Transverse colon (tissue), 4 donors: Measurements from ENCODE around the gene TJP1. TPM values are rescaled to one million over a fixed set of nuclear protein-coding genes. Genes with fewer than 3 reads are reported as not detected.
"Not testable (repeated sequence)": the region's sequence is repeated elsewhere in the genome, so short reads cannot be mapped to it uniquely, and the experiment has no call there.

Source experiments
- DNase-seq: peaks from one replicate; pipeline ENCODE4 v3.0.0-alpha.2; 2019
- H3K27ac ChIP-seq, 4 donors: fragments of 200-600 bp; sonication (generic); 2 replicates each; pipeline ENCODE4 v1.5.1; 2016 to 2018; ENCODE audit warnings: inconsistent platforms in 4 of 4
- H3K27me3 ChIP-seq: fragments of 200-600 bp; sonication (generic); 2 replicates; pipeline ENCODE4 v1.5.1; 2017; ENCODE audit warnings: inconsistent platforms
- H3K36me3 ChIP-seq, 4 donors: fragments of 200-600 bp; sonication (generic); 2 replicates each; pipeline ENCODE4 v1.5.1; 2017 to 2019; ENCODE audit warnings: inconsistent platforms in 4 of 4
- H3K4me1 ChIP-seq, 4 donors: fragments of 200-600 bp; sonication (generic); 2 replicates each; pipeline ENCODE4 v1.5.1; 2017 to 2020; ENCODE audit warnings: inconsistent platforms in 4 of 4
- H3K4me3 ChIP-seq, 4 donors: fragments of 200-600 bp; sonication (generic); 1 replicate in 1 of 4; 2 replicates in 3 of 4; pipeline versions ENCODE4 v1.5.1 to v1.6.1; 2017 to 2019; ENCODE audit warnings: inconsistent platforms in 4 of 4
- H3K9me3 ChIP-seq, 2 donors: fragments of 200-600 bp; sonication (generic); 2 replicates each; pipeline ENCODE4 v1.5.1; 2017 to 2019; ENCODE audit warnings: inconsistent platforms in 2 of 2
- EP300 ChIP-seq: sonication (generic); formaldehyde crosslinking; IDR thresholded peaks from one replicate; pipeline ENCODE4 v1.6.1; 2017; ENCODE audit warnings: antibody characterized with exemption, low read depth
- POLR2A ChIP-seq: fragments of 450-650 bp; IDR thresholded peaks from one replicate; pipeline ENCODE4 v1.6.1; 2016; ENCODE audit warnings: antibody characterized with exemption, mild to moderate bottlenecking, moderate library complexity
- POLR2AphosphoS5 ChIP-seq, 3 donors: sonication (generic); formaldehyde crosslinking; IDR thresholded peaks; one replicate each; pipeline ENCODE4 v1.6.1; 2016; ENCODE audit warnings: antibody characterized with exemption in 3 of 3
- WGBS, 2 donors: methylation state at CpG; one replicate each; pipeline ENCODE4 v1.1.5; 2018; ENCODE audit warnings: low coverage in 1 of 2; 5-methylcytosine and 5-hydroxymethylcytosine counted together
- in situ Hi-C, 4 donors: fragments of 200-750 bp; cut with MboI; loops; one replicate each; pipeline versions ENCODE4 v1.15.0 to v1.15.1; 2017; ENCODE audit warnings: low sequenced_read_pairs in 3 of 4, low pct_ligation_motif_present in 1 of 4, low pct_unique_long_range_greater_than_20kb in 1 of 4
- intact Hi-C: fragments of 100-400 bp; cut with DNase I; formaldehyde crosslinking; loops from one replicate; pipeline ENCODE4 v1.15.1; 2023; ENCODE audit warnings: low total_unique reads
- total RNA-seq, 4 donors: library from RNA; depleted of rRNA; stranded (reverse); fragments of >200 nt; gene quantifications; one replicate each; pipeline ENCODE4 v1.1.0, GENCODE V29; 2016
- TF ChIP-seq, protein P1 (sequence below), 5 experiments: fragments of 200-600 bp in 3 of 5; fragments of 450-650 bp in 2 of 5; sonication (generic) in 3 of 5; IDR thresholded peaks; 1 replicate in 2 of 5; 2 replicates in 3 of 5; pipeline ENCODE4 v1.5.1; 2016 to 2017; ENCODE audit warnings: antibody characterized with exemption in 5 of 5, inconsistent platforms in 3 of 5, mild to moderate bottlenecking in 2 of 5, moderate library complexity in 1 of 5

TJP1 gene
- total RNA-seq, 4 donors from 2014 or later = 69.9 to 119 (median 93.0) TPM

GRCh38 chr15:29678504-29679034 lies 143.7 kb downstream of the TJP1 start:
- no peak for DNase-seq
- peak overlapping the region; percentile 75 to 85 (median 80) for H3K27ac ChIP-seq
- H3K36me3 ChIP-seq = no peaks in the 10 kb centered on the region
- intact Hi-C loops (no loop called here), in situ Hi-C loops (no loop called here)
- H3K9me3 ChIP-seq = no peaks in the 10 kb centered on the region
- 37% methylated on average over 4 of the region's 4 CpGs; no CpG with 5 or more reads in 1 of the 2 donors for WGBS, 2 donors
- TF ChIP-seq POLR2A = no peak
- no peak for TF ChIP-seq EP300
- no peak for TF ChIP-seq POLR2AphosphoS5 (IDR thresholded peaks at IDR 0.05)
- H3K4me3 ChIP-seq = no peak overlapping the region
- peaks cover 6 to 43% (median 26%) of the 10 kb centered on the region in 4 donors for H3K4me1 ChIP-seq
- H3K27me3 ChIP-seq = peaks cover 15% of the 10 kb centered on the region

DNA sequence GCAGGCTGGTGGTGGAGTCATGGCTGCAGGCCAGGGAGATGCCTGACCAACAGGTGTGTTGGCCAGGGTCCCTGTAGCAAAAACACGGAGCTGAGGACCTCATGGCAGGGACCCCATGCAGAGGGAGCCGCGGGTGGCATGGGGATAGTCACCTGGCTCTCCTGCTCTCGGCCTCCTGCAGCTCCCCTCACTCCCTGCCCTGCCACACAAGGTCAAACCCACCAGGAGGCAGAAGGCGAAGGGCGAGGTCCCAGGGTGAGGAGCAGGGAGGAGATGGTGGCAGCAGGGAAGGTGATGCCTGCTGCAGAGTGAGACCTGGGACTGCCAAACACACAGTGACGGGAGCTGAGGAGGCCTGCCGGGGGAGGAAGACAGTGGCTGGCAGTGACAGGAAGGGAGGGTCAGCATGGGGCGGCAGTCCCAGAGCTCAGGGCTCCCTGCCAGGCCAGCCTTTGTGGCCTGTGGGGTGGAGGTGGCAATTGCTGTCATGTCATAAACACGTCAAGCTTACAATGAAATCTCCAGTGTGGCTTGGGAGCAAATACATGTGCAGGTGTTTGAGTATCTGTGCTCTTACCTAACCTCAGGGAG lies 144.3 kb downstream of the TJP1 start:
- H3K4me3 ChIP-seq = no peak overlapping the region
- DNase-seq = peak; percentile 91

DNA sequence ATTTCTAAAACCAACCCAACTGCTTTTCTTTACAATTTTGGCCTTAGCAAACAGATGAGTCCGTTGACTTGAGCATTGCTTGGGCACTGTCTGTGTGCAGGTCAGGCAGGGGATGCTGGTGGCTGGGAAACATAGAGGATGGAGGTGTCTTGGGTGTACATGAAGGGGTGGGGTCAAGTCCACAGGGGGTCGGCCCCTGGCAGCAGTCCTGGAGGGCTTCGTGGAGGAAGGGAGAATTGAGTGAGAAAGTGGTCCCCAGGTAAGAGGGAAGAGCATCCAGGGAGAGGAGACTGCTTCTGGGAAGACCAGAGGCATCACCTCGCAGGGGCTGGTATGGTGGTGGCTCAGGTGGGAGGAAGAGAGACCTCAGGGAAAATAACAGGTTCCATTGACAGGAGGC lies 144.8 kb downstream of the TJP1 start:
- in situ Hi-C loops (no loop called here), intact Hi-C loops (no loop called here)
- H3K36me3 ChIP-seq = no peaks in the 10 kb centered on the region
- DNase-seq = no peak
- no peak overlapping the region for H3K4me3 ChIP-seq
- no peaks in the 10 kb centered on the region for H3K9me3 ChIP-seq
- no peak for TF ChIP-seq POLR2A
- TF ChIP-seq EP300 = no peak
- no peak for TF ChIP-seq POLR2AphosphoS5 (IDR thresholded peaks at IDR 0.05)
- TF ChIP-seq, protein P1, sequence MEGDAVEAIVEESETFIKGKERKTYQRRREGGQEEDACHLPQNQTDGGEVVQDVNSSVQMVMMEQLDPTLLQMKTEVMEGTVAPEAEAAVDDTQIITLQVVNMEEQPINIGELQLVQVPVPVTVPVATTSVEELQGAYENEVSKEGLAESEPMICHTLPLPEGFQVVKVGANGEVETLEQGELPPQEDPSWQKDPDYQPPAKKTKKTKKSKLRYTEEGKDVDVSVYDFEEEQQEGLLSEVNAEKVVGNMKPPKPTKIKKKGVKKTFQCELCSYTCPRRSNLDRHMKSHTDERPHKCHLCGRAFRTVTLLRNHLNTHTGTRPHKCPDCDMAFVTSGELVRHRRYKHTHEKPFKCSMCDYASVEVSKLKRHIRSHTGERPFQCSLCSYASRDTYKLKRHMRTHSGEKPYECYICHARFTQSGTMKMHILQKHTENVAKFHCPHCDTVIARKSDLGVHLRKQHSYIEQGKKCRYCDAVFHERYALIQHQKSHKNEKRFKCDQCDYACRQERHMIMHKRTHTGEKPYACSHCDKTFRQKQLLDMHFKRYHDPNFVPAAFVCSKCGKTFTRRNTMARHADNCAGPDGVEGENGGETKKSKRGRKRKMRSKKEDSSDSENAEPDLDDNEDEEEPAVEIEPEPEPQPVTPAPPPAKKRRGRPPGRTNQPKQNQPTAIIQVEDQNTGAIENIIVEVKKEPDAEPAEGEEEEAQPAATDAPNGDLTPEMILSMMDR (IDR thresholded peaks at IDR 0.05) = no peak
- peaks cover 15% of the 10 kb centered on the region for H3K27me3 ChIP-seq
- H3K4me1 ChIP-seq = peaks cover 6 to 43% (median 26%) of the 10 kb centered on the region in 4 donors
- WGBS, 2 donors = 33 to 71% methylated on average over 1 to 4 of the region's 4 CpGs
- peak overlapping the region; percentile 75 to 85 (median 80) for H3K27ac ChIP-seq

More for the DNA sequence above, 144.3 kb downstream of the TJP1 start:
- intact Hi-C loops (no loop called here), in situ Hi-C loops (no loop called here)
- Histone ChIP-seq H3K36me3 (no peaks in the 10 kb centered on the region), H3K4me1 (peaks cover 6 to 43% (median 26%) of the 10 kb centered on the region in 4 donors), H3K27me3 (peaks cover 15% of the 10 kb centered on the region), H3K9me3 (no peaks in the 10 kb centered on the region), H3K27ac (peak overlapping the region; percentile 75 to 85 (median 80))
- TF ChIP-seq, protein P1 (IDR thresholded peaks at IDR 0.05) = no peak
- TF ChIP-seq POLR2AphosphoS5 (IDR thresholded peaks at IDR 0.05) (peak; percentile 15 to 69 (median 39)), EP300 (no peak), POLR2A (peak; percentile 39)
- WGBS, 2 donors = 56% methylated on average over 10 of the region's 10 CpGs; no CpG with 5 or more reads in 1 of the 2 donors

DNA sequence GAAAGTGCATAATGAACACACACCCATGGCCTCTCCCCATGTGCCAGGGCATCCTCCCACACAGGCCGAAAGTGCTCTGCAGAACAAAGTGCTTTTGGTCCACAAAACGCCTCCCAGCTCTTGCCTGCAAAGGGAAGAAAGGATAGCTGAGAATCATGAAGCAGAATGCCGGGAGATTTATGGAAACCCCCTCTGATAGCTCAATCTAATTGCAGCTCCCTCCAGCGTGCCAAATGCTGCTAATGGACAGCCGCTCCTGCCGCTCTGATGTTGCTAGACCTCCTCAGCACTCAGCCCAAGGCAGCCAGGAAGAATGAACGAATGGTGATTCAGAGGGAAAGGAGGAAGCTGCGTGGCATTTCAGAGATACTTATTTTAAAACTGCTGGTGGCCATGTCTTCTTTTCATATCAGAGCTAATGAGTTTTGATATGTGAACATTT lies 145.3 kb downstream of the TJP1 start:
- intact Hi-C loops = no loop called here
- no peak for DNase-seq

GRCh38 chr15:29676374-29676960 lies 145.8 kb downstream of the TJP1 start:
- in situ Hi-C loops, DNase-seq, intact Hi-C loops, H3K27ac ChIP-seq, H3K36me3 ChIP-seq, H3K4me3 ChIP-seq, H3K9me3 ChIP-seq: not testable (repeated sequence)
- peaks cover 15% of the 10 kb centered on the region for H3K27me3 ChIP-seq
- WGBS, 2 donors = 86 to 90% methylated on average over 8 to 13 of the region's 13 CpGs
- H3K4me1 ChIP-seq = peaks cover 6 to 53% (median 30%) of the 10 kb centered on the region in 4 donors

More for the DNA sequence above, 145.3 kb downstream of the TJP1 start:
- Histone ChIP-seq H3K4me1 (peaks cover 6 to 48% (median 26%) of the 10 kb centered on the region in 4 donors), H3K27ac (no peak overlapping the region), H3K27me3 (peaks cover 15% of the 10 kb centered on the region), H3K9me3 (no peaks in the 10 kb centered on the region), H3K4me3 (no peak overlapping the region), H3K36me3 (no peaks in the 10 kb centered on the region)
- TF ChIP-seq POLR2AphosphoS5 (IDR thresholded peaks at IDR 0.05) = no peak
- TF ChIP-seq, protein P1 (IDR thresholded peaks at IDR 0.05) = no peak
- TF ChIP-seq POLR2A = no peak
- TF ChIP-seq EP300 = no peak
- in situ Hi-C loops = no loop called here
- 63 to 73% methylated on average over 5 to 8 of the region's 8 CpGs for WGBS, 2 donors
